Stimulated activated CD8-positive, alpha-beta memory T cell treated with anti-CD3 and anti-CD28 coated beads, Interleukin-4, amount 100 ng/mL, for 1 hour (primary cell): Measurements from ENCODE around the gene H1-8.
"Not testable (repeated sequence)": the region's sequence is repeated elsewhere in the genome, so short reads cannot be mapped to it uniquely, and the experiment has no call there.

Source experiments
- DNase-seq, 2 donors: peaks; one replicate each; pipeline ENCODE4 v3.0.0-alpha.2; 2020; ENCODE audit warnings: low read depth in 2 of 2, low spot score in 1 of 2

H1-8 gene, protein sequence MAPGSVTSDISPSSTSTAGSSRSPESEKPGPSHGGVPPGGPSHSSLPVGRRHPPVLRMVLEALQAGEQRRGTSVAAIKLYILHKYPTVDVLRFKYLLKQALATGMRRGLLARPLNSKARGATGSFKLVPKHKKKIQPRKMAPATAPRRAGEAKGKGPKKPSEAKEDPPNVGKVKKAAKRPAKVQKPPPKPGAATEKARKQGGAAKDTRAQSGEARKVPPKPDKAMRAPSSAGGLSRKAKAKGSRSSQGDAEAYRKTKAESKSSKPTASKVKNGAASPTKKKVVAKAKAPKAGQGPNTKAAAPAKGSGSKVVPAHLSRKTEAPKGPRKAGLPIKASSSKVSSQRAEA

DNA sequence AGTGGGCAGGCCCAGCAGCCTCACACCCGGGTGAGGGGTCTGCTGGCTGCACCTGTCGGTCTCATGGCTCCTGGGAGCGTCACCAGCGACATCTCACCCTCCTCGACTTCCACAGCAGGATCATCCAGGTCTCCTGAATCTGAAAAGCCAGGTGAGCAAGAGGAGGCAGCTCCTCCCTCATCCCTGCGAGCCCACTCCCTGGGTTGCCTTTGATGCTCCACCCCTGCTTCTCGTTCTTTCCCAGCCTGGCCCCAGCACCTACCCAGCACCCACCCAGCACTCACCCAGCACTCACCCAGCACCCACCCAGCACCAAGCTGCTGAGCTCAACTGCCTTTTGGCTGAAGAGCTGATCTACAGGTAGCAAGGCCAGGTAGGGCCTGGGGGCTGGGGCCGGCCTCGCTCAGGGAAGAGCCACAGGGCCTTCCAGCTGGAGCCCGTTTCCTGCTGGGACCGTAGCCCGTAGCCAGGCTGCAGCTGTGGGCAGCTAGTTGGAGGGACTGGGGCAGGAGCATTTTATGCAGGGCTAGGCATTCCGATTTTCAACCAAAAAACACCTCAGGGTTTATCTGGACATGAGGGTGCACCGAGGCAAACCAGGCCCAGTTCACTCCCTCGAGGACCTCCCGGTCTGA, at the start of gene H1-8:
H1-8 (plus strand) TSS at position 20 of the 635 bp plus-strand sequence; CDS start at position 64, 44 bp downstream.
- no peak for DNase-seq

DNA sequence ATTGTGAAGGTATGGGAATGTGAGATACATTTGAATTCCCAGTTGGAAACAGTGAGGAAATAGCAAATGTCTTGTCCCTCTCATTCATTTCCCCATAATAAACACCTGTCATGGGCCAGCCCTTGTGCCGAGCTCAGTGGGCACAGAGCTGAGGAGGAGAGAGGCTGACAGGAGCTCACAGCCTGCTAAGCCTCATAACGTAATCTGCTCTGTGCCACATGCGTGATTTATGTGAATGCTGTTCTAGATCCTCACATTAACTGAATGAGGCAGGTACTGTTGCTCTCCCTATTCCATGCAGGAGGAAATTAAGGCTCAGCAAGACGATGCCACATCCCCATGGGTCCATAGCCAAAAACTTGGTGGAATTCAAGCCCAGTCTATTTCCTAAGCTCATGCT, 49.8 kb upstream of the H1-8 start:
- no peak for DNase-seq

DNA sequence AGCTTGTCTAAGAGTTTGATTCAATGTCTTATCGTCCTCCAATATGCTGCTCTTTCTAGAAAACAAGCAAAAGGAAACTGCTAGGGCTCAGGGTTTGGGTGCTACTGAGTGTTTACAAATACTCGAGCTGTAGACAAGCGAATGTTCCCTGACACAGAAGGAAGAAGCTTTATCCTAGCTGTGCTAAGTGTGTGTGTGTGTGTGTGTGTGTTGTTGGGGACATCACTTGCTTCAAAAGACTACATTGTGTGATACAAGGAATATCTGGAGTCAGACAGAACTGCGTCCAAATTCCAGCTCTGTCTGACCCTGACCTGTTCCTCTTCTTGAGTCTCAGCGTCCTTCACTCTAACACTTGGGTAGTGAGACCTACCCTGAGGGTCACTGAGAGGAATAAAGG, 48.5 kb upstream of the H1-8 start:
- DNase-seq, result not testable (repeated sequence)

DNA sequence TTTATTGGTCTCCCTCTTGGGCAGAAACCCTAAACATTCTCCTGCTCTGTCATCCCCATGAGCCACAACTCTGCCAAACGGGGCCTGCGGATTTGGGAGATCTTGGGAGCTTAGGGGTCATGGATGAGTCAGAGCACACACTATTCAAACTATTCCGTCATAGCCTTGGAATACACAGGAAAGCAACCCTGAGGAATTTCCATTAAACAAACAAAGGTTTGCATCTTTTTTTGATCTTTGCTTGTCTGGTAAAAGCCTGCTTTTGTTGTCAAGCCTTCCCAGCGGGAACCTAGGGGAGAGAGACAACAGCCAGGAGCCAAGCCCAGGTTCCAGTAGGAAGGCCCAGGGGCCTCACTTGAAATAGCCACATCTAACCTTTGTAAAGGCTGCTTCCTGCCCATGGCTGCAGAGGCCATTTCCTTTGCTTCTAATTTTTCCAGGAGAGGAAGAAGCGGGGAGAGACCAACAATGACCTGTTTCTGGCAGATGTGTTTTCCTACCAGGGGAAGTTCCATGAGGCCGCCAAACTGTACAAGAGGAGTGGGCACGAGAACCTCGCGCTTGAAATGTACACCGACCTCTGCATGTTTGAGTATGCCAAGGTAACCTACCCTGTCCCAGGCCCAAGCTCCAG, 47.9 kb upstream of the H1-8 start:
- not testable (repeated sequence) for DNase-seq

DNA sequence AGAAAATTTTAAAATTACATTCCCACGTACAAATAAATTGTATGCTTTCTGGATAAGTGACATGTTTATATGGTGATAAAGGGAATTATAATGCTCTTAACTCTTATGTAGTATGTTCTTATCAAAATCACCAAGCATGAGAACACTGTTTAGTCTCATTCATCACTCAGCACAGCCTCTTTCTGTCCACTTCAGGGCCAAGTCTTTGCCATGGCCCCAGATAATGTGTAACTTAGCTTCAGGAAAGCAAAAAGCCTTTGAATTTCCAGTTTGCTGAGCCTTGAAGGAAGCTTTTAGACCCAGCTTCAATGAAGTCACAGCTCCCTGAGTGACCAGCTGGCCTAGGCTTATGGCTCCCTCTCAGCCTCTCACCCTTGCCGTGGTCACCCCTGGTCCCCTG, 45.1 kb upstream of the H1-8 start:
- not testable (repeated sequence) for DNase-seq

DNA sequence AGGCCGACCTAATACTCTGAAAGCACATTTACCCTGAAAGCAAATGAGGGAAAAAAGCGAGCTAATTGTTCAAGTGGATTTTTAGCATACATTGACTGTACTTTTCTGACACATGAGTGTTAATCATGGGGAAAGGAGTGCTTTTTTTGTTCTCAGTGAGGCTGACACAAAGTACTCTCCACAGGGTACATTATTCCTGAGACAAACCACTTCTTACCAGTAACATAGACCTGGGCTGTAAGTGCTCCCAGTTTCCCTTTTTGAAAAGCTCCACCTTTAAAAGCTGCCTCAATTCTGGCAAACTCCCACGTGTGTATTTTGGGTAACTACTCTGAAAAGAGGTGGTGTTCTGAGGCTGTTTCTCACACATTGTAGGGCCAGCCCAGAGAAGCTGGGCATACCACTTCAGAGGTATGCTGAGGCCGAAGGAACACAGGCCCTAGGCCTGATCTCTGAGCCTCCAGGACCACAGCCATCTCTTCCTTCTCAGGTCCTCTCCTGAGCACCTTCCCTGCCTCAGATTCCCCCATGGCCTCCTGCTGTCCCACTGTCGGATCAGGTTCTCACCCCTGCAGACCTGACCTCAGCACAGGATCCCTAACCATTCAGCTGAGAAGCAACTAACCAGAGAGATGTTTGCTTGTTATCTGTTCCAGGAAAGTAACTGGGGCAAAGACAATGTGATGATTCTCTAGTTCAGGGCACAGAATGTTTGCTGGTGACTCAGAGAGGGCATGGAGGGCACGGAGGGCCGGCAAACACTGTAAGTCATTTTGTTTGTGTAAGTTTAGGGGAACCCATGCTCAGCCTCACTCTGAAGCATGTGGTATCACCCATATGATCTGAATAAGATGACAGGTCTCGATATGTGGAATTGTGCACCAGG, 44.1 kb upstream of the H1-8 start:
- DNase-seq, result not testable (repeated sequence)

DNA sequence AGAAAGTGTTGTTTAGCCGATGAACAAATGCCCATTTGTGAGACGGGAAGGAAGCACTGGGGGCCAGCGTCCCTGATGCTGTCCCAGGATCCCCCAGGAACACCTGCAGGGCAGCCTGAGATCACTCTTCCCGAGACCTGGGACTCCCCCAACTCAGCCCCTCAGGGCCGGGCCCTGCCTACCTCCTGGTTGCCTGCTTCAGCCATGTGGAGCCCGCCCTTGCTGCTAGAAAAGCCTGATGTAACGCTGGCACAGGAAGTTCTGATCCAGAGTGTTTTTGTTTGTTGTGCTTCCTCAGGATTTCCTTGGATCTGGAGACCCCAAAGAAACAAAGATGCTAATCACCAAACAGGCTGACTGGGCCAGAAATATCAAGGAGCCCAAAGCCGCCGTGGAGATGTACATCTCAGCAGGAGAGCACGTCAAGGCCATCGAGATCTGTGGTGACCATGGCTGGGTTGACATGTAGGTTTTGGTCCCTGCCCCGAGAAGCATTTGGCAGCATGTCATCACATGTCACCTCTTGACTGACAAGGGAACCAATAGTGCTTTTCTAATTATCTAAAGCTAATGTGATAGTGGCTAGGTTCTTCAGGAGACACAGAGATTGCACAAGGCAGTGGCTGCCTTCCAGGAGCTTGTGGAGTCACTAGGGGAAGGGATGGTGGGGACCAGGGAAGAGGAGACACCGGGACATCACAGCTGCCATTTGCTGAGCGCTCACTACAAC, 43.2 kb upstream of the H1-8 start:
- not testable (repeated sequence) for DNase-seq

DNA sequence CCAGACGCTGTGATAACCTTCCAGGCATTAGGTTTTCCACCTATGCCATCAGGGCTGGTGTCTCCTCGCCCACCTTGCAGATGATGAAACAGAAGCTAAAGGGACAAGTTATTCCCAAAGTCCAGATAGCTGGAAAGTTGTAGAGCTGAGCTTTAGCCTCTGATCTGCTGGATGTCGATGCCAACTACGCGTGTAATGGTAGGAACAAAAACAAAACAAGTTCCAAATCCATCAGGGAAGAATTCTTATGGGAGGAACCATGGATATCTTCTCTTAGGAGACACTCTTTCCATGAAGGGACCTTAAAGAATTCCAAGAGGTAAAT, 42.7 kb upstream of the H1-8 start:
- no peak for DNase-seq

DNA sequence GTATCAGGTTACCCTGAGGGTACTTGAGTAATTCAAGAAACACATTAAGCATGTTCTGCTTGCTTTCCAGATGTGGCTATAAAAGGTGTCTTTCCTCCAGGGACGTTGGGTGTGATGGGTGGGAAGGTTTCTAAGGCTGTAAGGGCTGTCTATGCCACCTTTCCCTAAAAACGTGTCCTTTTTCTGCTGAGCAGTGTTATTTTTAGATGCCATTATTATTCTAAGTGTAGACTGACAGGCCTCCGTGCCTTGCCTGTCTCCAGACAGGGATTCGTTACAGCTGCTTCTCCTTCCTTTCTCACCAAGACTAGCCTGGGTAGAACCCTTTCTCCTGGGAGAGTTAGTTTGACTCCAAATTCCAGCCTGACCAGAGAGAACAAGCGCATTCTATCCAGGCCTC, 41.3 kb upstream of the H1-8 start:
- DNase-seq, result no peak

DNA sequence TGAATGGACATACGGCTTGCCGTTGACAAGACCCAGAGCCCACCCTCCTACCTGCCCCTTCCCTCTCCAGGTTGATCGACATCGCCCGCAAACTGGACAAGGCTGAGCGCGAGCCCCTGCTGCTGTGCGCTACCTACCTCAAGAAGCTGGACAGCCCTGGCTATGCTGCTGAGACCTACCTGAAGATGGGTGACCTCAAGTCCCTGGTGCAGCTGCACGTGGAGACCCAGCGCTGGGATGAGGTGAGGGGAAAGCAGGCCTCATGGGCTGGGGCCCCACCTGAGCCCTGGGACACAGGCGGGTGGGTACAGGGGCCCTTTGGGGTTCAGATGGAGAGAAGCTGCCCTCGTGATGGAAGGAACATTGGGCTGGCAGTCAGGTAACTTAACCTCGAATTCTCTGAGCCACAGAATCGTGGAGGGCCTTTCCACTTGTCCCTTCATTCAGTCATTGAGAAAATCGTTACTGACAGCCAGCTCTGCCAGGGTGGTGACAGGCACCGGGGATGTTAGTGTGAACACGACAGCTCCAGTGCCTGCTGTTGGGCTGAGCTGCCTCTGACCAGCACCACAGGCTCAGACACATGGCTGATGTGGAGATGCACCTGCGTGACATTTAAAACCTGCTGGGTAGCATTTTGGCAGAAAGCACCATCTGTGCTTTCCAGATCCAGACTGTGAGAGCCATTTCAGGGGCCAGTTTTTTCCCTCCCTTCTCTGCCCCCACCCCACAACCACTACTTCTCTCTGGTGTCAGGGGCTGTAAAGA, 40.1 kb upstream of the H1-8 start:
- DNase-seq, result no peak

DNA sequence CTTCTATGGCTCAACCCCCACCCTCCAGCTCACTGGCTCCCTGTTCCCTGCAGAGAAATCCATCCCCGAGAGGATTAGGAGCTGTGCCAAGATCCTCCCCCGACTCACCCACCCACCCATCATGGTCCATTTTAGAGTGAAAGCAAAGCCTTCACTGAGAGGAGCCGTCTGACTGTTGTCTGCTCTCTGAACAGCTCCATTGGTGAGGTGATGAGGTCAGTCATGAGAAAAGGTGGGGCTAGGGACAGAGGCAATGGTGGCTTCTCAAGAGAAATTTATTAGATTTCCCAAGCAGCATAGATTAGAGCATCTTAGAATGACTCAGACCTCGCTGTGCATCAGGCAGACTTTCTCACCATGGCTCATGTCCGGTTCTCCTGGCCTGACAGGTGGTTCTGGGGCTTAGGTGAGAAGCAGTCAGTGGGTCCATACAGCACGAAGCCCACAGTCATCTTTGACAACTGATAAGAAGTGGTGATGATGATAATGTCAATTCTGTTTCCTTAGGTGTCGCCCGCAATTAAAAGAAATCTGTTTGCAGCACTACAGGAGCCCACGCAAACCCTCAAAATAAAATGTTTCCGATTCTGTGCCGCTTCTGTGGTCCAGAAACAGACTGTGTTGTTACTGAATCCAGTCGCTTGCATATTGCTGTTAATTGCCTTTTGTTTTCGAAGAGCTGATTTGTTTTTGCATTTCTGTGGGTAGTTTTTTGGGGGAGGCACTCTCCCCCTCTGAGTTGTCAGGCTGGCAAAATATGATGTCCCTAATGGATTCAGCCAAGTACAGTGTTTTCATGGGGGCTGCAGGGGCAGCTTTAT, 39.3 kb upstream of the H1-8 start:
- DNase-seq, result no peak

DNA sequence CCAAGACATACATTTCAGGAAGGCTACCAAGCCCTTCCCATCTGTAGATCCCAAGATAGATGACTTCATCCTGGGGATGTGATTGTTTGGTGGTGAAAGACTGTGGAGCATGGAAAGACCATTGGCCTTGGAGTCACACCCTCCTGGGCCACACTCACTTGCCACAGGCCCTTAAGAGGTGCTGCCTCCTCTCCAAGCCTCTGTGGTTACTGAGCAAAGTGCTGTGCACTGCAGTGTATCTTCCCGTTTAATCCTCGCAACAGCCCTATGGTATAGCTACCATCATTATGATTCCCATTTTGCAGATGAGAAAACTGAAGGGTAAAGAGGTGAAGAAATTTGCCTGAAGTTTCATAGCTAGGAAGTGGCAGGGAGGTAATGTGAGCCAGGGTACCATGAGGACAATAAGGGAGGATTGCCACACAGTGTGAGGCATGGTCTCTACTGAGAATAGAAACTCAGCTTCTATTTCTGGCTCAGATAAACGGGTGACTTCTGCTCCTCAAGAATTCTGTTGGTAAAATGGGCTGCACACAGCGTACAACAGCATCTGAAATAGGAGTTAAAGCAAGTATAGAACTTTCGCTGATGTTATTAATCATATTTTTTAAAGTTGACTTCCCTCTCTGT, 38.4 kb upstream of the H1-8 start:
- DNase-seq, result no peak

DNA sequence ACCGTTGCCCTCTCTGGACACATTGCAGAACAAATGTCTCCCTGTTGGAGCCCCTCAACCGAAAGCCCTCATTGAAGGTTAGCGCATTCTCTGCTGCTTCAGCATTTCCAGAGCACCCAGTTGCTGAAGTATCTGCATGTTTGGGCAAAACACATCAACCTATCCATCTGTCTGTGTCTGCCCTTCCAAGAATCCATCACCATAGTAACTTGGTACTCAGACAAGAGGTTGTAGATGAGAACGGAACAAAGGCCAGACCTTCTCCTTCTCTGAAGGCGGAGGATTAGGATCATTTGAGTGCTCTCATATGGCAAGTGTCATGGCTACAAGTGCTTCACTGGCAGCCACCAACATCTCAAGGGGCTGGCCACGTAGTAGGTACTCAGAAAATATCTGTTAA, 37.6 kb upstream of the H1-8 start:
- DNase-seq, result no peak

DNA sequence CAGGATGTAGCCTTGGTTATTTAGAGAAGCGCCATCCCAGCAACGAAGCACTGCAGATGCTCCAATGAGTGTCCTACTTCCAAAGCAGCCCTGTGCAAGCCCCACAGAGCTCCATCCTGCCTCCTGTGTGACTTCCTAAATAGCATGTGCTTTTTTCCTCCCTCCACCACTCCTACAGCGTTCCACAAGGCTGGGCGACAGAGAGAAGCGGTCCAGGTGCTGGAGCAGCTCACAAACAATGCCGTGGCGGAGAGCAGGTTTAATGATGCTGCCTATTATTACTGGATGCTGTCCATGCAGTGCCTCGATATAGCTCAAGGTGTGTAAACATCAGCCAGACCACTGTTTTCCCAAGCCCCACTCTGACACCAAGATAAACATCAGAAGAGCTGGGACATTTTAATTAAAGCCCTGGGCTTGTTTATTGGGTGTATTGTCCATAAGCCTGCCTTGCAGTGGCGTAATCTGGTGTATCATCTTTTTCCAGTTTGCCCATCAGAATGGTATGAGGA, 36.7 kb upstream of the H1-8 start:
- DNase-seq, result no peak

DNA sequence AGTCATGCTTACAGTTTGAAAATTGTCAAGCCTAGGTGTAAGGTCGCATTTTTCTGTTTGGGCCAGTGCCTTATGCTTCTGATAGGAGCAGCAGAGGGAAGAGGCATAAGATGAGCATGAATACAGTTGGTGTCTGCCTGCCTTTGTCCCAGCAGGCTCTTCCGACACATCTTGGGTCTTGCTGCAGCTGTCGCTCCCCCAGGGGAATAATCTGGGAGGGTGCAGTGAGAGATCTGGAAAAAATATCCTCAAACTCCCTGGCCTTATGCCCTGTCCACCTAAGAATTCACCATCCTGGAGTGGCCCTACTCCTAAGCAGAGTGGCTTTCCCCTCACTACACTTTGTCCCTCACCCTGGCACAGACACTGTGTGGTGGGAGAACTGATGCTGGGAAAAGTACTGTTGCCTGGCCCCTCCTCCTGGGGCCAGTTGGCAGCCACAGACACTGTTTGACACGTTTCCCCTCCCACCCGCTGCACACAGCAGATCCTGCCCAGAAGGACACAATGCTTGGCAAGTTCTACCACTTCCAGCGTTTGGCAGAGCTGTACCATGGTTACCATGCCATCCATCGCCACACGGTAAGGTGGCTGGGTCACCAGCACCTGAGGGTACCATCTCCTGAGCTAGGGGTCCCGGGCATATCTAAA, 35.7 kb upstream of the H1-8 start:
- no peak for DNase-seq

DNA sequence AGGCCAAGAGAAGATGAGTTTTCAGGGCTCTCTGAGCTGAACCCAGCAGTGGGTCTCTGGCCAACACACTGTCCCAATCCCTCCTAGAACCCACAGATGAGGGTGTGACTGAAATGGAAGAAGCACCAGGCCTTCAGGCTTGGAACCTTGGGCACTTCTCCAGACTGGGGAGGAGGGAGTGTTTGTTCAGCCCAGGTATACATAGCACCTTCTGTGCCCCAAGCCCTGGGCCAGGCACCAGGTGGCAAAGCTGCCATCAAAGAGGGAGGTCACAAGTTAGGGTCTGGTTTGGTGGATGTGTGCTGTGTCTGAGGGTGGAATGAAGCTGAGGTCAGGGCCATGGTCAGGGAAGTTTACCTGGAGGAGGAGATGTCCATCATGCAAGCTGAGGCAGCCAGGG, 30.4 kb upstream of the H1-8 start:
- DNase-seq, result no peak

DNA sequence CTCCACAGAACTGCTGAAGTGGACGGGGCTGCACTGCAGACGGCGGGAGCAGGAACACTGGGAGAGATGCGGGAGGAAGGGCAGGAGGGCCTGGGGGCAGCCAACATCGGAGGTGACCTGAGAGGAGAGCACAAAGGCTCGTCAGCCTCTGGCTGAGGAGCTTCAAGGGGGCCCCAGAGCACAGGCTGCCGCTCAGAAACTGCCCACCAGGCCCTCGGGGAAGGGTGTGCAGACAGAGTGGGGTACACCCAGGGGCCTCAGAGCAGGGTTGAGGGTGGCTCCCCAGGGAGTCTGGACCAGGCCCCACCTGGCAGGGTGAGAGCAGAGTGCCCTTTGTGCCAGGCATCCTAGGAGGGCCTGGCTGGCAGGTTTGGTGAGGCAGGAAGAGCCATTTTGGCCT, 29.3 kb upstream of the H1-8 start:
- no peak for DNase-seq

DNA sequence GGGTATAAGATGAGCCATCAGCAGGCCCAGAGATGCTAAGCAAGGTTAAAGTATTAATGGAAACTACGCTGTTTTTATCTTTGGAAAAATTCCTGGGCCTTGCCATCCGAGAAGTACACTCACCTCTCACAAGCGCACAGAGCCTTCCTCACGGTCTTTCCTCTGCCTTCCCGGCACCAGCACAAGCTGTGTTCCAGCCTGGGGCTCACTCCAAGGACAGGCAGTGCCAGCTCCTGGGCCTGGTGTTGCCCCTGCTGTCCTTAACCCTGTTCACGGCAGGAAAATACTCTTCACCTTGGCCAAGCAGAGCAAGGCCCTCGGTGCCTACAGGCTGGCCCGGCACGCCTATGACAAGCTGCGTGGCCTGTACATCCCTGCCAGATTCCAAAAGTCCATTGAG, 28.9 kb upstream of the H1-8 start:
- no peak for DNase-seq
